ENCODE data around the gene FOXP1. TPM values are rescaled to one million over a fixed set of nuclear protein-coding genes. Genes with fewer than 3 reads are reported as not detected.

Gene FOXP1
- total and polyA plus RNA-seq, 12 donors: 7.6 to 42.7 (median 24.3) TPM

DNA sequence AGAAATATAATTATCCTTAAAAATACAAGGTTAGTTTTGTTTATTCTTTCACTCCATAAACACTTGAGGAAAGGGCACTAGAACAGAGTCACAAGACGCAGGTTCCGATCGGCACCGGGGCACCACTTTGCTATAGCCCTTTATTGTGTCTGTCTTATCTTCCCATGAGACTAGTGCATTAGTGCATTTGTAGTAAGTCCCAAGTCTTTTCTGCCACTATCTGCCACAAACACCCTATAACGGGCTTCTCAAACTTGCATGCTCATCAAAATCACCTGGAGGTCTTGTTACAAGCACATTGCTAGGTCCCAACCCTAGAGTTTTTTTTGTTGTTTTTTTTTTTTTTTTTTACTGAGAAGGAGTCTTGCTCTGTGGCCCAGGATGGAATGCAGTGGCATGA, 213.1 kb downstream of the FOXP1 start:
- no peak for DNase-seq
- Histone ChIP-seq H3K27ac (no peak overlapping the region), H3K36me3 (replicated peaks in 1 of 2) (no peaks in the 10 kb centered on the region), H3K27me3 (no peaks in the 10 kb centered on the region), H3K9me3 (replicated peaks in 1 of 3) (no peaks in the 10 kb centered on the region), H3K4me3 (no peak overlapping the region), H3K4me1 (replicated peaks in 1 of 2) (peaks cover 0 to 8% of the 10 kb centered on the region in 2 donors)
- TF ChIP-seq, protein P1, sequence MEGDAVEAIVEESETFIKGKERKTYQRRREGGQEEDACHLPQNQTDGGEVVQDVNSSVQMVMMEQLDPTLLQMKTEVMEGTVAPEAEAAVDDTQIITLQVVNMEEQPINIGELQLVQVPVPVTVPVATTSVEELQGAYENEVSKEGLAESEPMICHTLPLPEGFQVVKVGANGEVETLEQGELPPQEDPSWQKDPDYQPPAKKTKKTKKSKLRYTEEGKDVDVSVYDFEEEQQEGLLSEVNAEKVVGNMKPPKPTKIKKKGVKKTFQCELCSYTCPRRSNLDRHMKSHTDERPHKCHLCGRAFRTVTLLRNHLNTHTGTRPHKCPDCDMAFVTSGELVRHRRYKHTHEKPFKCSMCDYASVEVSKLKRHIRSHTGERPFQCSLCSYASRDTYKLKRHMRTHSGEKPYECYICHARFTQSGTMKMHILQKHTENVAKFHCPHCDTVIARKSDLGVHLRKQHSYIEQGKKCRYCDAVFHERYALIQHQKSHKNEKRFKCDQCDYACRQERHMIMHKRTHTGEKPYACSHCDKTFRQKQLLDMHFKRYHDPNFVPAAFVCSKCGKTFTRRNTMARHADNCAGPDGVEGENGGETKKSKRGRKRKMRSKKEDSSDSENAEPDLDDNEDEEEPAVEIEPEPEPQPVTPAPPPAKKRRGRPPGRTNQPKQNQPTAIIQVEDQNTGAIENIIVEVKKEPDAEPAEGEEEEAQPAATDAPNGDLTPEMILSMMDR (IDR thresholded peaks at IDR 0.05): no peak
- no peak for TF ChIP-seq POLR2A (IDR thresholded peaks at IDR 0.05)
- intact Hi-C loops (cut with DNase I): no loop called here
- 82 to 93% (median 87%) methylated on average over 5 of the region's 5 CpGs for WGBS, 4 donors

DNA sequence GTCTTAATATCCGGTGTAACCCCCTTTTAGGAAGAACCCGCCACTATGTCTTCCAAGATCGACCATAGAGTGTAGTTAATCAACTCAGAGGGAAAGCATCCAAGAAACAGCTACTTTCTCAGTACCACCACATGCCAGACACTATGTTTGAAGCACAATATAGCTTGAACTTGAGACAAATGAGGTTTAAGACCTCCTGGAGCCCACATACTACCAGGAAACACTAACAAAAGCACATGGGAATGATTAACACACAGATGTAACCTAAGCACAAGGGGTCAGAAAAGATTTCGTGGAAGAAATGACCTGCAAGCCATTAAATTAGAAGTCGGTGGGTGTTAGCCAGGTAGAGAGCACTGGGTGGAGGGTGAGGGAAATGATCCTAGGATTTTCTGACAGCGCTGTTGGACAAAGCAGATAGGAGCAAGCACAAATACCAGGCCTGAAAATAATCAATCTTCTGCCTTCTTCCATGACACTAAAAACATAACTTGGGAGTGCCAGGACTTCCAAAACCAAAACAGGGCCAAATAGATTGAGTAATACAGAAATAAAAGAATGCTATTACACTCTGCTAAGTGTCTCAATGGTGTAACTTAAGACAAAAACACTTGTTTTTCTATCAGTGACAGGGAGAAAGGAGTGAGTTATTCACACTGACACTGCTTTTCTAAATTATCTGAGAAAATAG, 213.7 kb downstream of the FOXP1 start:
- TF ChIP-seq, protein P1 (IDR thresholded peaks at IDR 0.05): no peak
- no peak for TF ChIP-seq POLR2A (IDR thresholded peaks at IDR 0.05)
- peaks cover 0 to 8% of the 10 kb centered on the region in 2 donors for H3K4me1 ChIP-seq (replicated peaks in 1 of 2)
- no peaks in the 10 kb centered on the region for H3K9me3 ChIP-seq (replicated peaks in 1 of 3)
- intact Hi-C loops (cut with DNase I): no loop called here
- 64 to 83% (median 72%) methylated on average over 6 of the region's 6 CpGs for WGBS, 4 donors
- no peaks in the 10 kb centered on the region for H3K36me3 ChIP-seq (replicated peaks in 1 of 2)
- H3K27ac ChIP-seq: no peak overlapping the region
- no peak for DNase-seq
- H3K4me3 ChIP-seq: no peak overlapping the region
- no peaks in the 10 kb centered on the region for H3K27me3 ChIP-seq

DNA sequence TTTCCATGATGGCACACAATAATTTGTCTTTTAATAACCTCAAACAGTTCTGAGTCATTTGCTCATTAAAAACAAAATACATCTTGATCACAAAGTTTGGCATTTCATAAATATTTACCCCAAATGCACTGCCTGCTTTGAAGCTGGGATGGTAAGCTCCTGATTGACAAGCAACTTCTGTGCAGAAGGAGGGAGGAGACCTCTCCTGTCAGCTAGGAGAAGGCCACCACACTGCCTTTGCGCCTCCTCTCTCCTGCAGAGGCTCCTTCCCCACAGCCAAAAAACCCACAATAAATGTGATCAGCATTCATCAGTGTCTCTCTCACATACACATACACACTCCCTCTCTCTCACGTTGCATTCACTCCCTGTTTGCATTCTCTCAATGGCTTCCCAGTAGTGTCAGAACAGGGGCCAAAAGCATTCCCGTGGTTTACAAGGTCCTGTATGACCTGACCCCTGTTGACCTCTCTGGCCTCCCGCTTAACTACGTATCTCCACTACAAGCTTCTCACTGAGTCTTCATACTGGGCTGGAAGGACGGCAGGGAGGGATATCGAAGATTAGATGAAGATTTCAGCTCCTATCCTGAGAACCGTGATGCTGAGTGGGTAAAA, 216.4 kb downstream of the FOXP1 start:
- DNase-seq: no peak
- Histone ChIP-seq H3K9me3 (replicated peaks in 1 of 3) (no peaks in the 10 kb centered on the region), H3K4me3 (no peak overlapping the region), H3K36me3 (replicated peaks in 1 of 2) (no peaks in the 10 kb centered on the region), H3K27ac (no peak overlapping the region), H3K27me3 (no peaks in the 10 kb centered on the region), H3K4me1 (replicated peaks in 1 of 2) (peaks cover 0 to 8% of the 10 kb centered on the region in 2 donors)
- intact Hi-C loops (cut with DNase I): no loop called here
- TF ChIP-seq, protein P1 (IDR thresholded peaks at IDR 0.05): no peak
- TF ChIP-seq POLR2A (IDR thresholded peaks at IDR 0.05): no peak
- whole genome bisulfite sequencing, 4 donors: 82 to 84% (median 83%) methylated on average over 8 of the region's 8 CpGs

DNA sequence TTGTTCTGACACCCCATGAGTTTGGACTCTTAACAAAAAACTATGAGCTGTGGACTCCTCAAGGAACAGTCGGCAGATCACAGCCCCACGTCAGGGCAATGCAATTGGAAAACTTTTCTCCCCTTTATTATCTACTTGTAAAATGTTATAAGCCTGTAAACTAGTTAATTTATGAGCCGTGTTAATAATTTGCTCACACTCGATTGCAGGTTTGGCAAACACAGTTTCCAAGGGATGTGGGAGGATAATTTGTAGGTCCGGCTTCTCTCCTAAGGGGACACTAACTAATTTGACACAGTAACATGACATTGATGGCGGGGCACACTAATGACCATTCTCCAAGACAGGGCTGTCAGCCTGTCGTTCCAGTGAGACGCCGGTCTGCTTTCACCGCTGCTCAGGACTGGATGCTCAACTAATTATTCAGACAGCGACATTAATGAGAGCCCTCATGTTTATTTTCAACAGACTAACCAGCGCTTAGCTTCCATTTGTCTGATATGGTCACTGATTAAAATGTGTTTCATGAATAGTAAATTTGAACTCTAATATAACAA, 222.1 kb downstream of the FOXP1 start:
- H3K27me3 ChIP-seq: no peaks in the 10 kb centered on the region
- no peaks in the 10 kb centered on the region for H3K36me3 ChIP-seq (replicated peaks in 1 of 2)
- no peak overlapping the region for H3K27ac ChIP-seq
- intact Hi-C loops (cut with DNase I): no loop called here
- WGBS, 4 donors: 84 to 89% (median 87%) methylated on average over 12 of the region's 12 CpGs
- no peaks in the 10 kb centered on the region for H3K9me3 ChIP-seq (replicated peaks in 1 of 3)
- H3K4me1 ChIP-seq (replicated peaks in 1 of 2): no peaks in the 10 kb centered on the region
- no peak overlapping the region for H3K4me3 ChIP-seq
- no peak for TF ChIP-seq POLR2A (IDR thresholded peaks at IDR 0.05)
- TF ChIP-seq, protein P1 (IDR thresholded peaks at IDR 0.05): no peak
- no peak for DNase-seq

Measured in adrenal gland (tissue), 12 donors.